Endodermal cell (in vitro differentiated cells): Measurements from ENCODE around the gene CD244. TPM values are rescaled to one million over a fixed set of nuclear protein-coding genes. Genes with fewer than 3 reads are reported as not detected.

Experiments used
- DNase-seq: peaks from one replicate; pipeline ENCODE4 v3.0.0-alpha.2; 2017
- H3K27ac ChIP-seq: 2 replicates; pipeline ENCODE4 v1.5.1; 2013; ENCODE audit warnings: mild to moderate bottlenecking, low read depth, low read length, moderate library complexity
- H3K27me3 ChIP-seq: 2 replicates; pipeline ENCODE4 v1.6.1; 2013; ENCODE audit warnings: mild to moderate bottlenecking, low read length, moderate library complexity; ENCODE audit not compliant: insufficient read depth, control insufficient read depth, poor library complexity, severe bottlenecking
- H3K36me3 ChIP-seq: 2 replicates; pipeline ENCODE4 v1.7.0; 2013; ENCODE audit warnings: mild to moderate bottlenecking, low read length, moderate library complexity; ENCODE audit not compliant: control insufficient read depth, insufficient read depth
- H3K4me1 ChIP-seq: one replicate; pipeline ENCODE4 v1.7.0; 2013; ENCODE audit warnings: low read length; ENCODE audit not compliant: control insufficient read depth, insufficient read depth
- H3K4me3 ChIP-seq: 2 replicates; pipeline ENCODE4 v1.5.1; 2013; ENCODE audit warnings: mild to moderate bottlenecking, low read length, moderate library complexity
- H3K9ac ChIP-seq: 2 replicates; pipeline ENCODE4 v1.6.1; 2013; ENCODE audit warnings: mild to moderate bottlenecking, low read length, moderate library complexity; ENCODE audit not compliant: poor library complexity, severe bottlenecking; ENCODE audit errors: extremely low read depth
- H3K9me3 ChIP-seq: 2 replicates; pipeline ENCODE4 v1.6.1; 2013; ENCODE audit warnings: mild to moderate bottlenecking, low read length, moderate library complexity; ENCODE audit not compliant: control insufficient read depth
- H3K27ac Mint-ChIP-seq: 2 replicates; pipeline ENCODE4 v1.8.0; 2020; ENCODE audit warnings: mixed read lengths
- H3K27me3 Mint-ChIP-seq: 2 replicates; pipeline ENCODE4 v1.8.0; 2021; ENCODE audit warnings: mild to moderate bottlenecking, mixed read lengths; ENCODE audit not compliant: insufficient read depth
- H3K36me3 Mint-ChIP-seq: 2 replicates; pipeline ENCODE4 v1.8.0; 2020; ENCODE audit warnings: low read depth, mixed read lengths
- H3K4me1 Mint-ChIP-seq: 2 replicates; pipeline ENCODE4 v1.8.0; 2020; ENCODE audit warnings: mixed read lengths
- H3K4me3 Mint-ChIP-seq: 2 replicates; pipeline ENCODE4 v1.8.0; 2020; ENCODE audit warnings: mild to moderate bottlenecking, moderate library complexity, mixed read lengths
- H3K9me3 Mint-ChIP-seq: 2 replicates; pipeline ENCODE4 v1.8.0; 2020; ENCODE audit warnings: mild to moderate bottlenecking, mixed read lengths
- CTCF ChIP-seq: fragments of 200-600 bp; sonication (generic); conservative IDR thresholded peaks from 2 replicates; pipeline ENCODE4 v1.5.0; 2021; ENCODE audit warnings: antibody characterized with exemption, mild to moderate bottlenecking
- WGBS, 2 experiments: methylation state at CpG; one replicate each; pipeline versions ENCODE4 v1.1.5 to v1.1.7; 2013; ENCODE audit warnings: missing lambda C conversion rate in 2 of 2, mixed read lengths in 1 of 2; ENCODE audit not compliant: insufficient coverage in 1 of 2, insufficient read length in 1 of 2; 5-methylcytosine and 5-hydroxymethylcytosine counted together
- total RNA-seq, 2 donors: library from RNA; stranded (reverse); fragmentation: NEBNext Ultra II Directional in 1 of 2; extraction: Animal tissue kit (Norgen Biotek cat#: 25700) in 1 of 2; gene quantifications; 2 replicates in 1 of 2; 3 replicates in 1 of 2; pipeline ENCODE4 v1.2.1, GENCODE V29; 2021

Gene CD244
- total RNA-seq, 2 donors from 2014 or later, result 0.31 TPM; not detected in 1

GRCh38 chr1:160838888-160839287, 23.8 kb downstream of the CD244 start:
- Mint-ChIP-seq H3K4me3 (no peak overlapping the region), H3K36me3 (no peaks in the 10 kb centered on the region), H3K27ac (no peak overlapping the region), H3K4me1 (peaks cover 14% of the 10 kb centered on the region), H3K9me3 (no peaks in the 10 kb centered on the region), H3K27me3 (peaks cover 2% of the 10 kb centered on the region)
- Histone ChIP-seq H3K9ac (no peak overlapping the region), H3K36me3 (no peaks in the 10 kb centered on the region), H3K4me1 (no peaks in the 10 kb centered on the region), H3K9me3 (no peaks in the 10 kb centered on the region), H3K27me3 (no peaks in the 10 kb centered on the region), H3K27ac (no peak overlapping the region), H3K4me3 (no peak overlapping the region)
- TF ChIP-seq CTCF, result no peak
- 91 to 93% methylated on average over 6 to 7 of the region's 7 CpGs for WGBS, 2 experiments
- DNase-seq, result no peak

DNA sequence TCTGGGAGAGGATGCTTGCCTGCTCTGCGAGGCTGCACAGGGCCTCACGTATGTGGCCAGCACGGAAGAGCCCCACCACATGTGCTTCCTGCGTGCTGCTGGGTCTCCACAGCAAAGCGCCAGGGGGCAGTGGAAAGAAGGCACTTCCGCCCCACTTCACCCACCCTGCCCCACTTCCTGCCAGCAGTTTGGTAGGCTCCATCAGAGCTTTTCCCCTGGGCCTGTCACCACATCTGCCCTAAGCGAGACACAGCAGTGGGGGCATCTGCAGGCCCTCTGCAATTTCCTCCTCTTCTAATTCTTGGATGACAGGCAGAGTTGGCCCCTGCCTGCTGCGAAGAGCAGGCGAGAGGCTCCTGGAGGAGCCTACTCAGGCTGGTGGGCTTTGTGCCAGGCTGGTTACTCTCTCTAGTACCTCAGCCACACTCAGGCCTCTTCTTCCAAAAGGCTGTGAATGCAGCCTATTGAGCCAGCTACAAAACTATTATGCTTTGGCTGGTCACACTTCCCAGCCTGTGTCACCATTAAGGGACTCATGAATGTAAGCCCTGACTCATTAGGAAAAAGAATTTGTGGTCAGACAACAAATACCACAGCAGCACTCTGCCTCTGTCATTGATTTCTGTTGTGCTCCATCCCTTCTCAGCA, 25.0 kb downstream of the CD244 start:
- H3K4me3 ChIP-seq, result no peak overlapping the region
- H3K4me1 ChIP-seq, result no peaks in the 10 kb centered on the region
- DNase-seq, result no peak
- 91 to 96% methylated on average over 7 to 9 of the region's 9 CpGs for WGBS, 2 experiments
- H3K9me3 ChIP-seq, result no peaks in the 10 kb centered on the region
- Mint-ChIP-seq H3K4me1 (peaks cover 18% of the 10 kb centered on the region), H3K27me3 (peaks cover 2% of the 10 kb centered on the region), H3K36me3 (no peaks in the 10 kb centered on the region), H3K27ac (no peak overlapping the region), H3K4me3 (no peak overlapping the region), H3K9me3 (no peaks in the 10 kb centered on the region)
- H3K27ac ChIP-seq, result peak overlapping the region; percentile 42
- no peaks in the 10 kb centered on the region for H3K27me3 ChIP-seq
- TF ChIP-seq CTCF, result peak; percentile 27
- no peaks in the 10 kb centered on the region for H3K36me3 ChIP-seq
- no peak overlapping the region for H3K9ac ChIP-seq

- TF ChIP-seq CTCF, result no peak
- no peaks in the 10 kb centered on the region for H3K9me3 Mint-ChIP-seq
- peaks cover 18% of the 10 kb centered on the region for H3K4me1 Mint-ChIP-seq
- Histone ChIP-seq H3K27ac (no peak overlapping the region), H3K36me3 (no peaks in the 10 kb centered on the region), H3K9ac (no peak overlapping the region), H3K27me3 (no peaks in the 10 kb centered on the region), H3K9me3 (no peaks in the 10 kb centered on the region), H3K4me1 (no peaks in the 10 kb centered on the region), H3K4me3 (no peak overlapping the region)
- peaks cover 2% of the 10 kb centered on the region for H3K27me3 Mint-ChIP-seq
- no peak overlapping the region for H3K27ac Mint-ChIP-seq
- WGBS, 2 experiments, result 79 to 89% methylated on average over 2 to 4 of the region's 4 CpGs
- H3K4me3 Mint-ChIP-seq, result no peak overlapping the region
- no peak for DNase-seq
- no peaks in the 10 kb centered on the region for H3K36me3 Mint-ChIP-seq
These were observed 25.6 kb downstream of the CD244 start for GRCh38 chr1:160836981-160837557.
